Fibroblast of villous mesenchyme (primary cell): ENCODE measurements around the gene AMPD3. TPM values are rescaled to one million over a fixed set of nuclear protein-coding genes. Genes with fewer than 3 reads are reported as not detected.
A peak's percentile ranks its signal among the peaks of the same experiment; 100 is the strongest.

ENCODE experiments used
- DNase-seq: peaks from one replicate; pipeline ENCODE4 v3.0.0-alpha.2; 2010; ENCODE audit warnings: low read depth
- H3K4me3 ChIP-seq: 2 replicates; pipeline ENCODE4 v1.5.1; 2011; ENCODE audit warnings: low read depth, mild to moderate bottlenecking, low read length
- CTCF ChIP-seq: IDR thresholded peaks from 2 replicates; pipeline ENCODE4 v1.5.1; 2012; ENCODE audit warnings: low read depth, mild to moderate bottlenecking, low read length; ENCODE audit not compliant: insufficient read depth
- total RNA-seq: library from RNA; depleted of rRNA; stranded (reverse); fragments of >200 nt; gene quantifications from 2 replicates; pipeline ENCODE4 v1.2.3, GENCODE V29; 2012

The AMPD3 gene
- total RNA-seq, 1 donor = 22.9 TPM

- no peak for DNase-seq
- no peak for TF ChIP-seq CTCF
- H3K4me3 ChIP-seq = no peak overlapping the region
Observed at GRCh38 chr11:10519630-10520029, 64.6 kb downstream of the AMPD3 start.

- no peak for DNase-seq
Observed at GRCh38 chr11:10520562-10520961, 65.5 kb downstream of the AMPD3 start.

GRCh38 chr11:10522276-10522675 is 67.2 kb downstream of the AMPD3 start:
- H3K4me3 ChIP-seq = no peak overlapping the region
- no peak for TF ChIP-seq CTCF
- DNase-seq = no peak

More at GRCh38 chr11:10520562-10520961, 65.5 kb downstream of the AMPD3 start:
- TF ChIP-seq CTCF = no peak
- no peak overlapping the region for H3K4me3 ChIP-seq

- peak; percentile 16 for DNase-seq
- no peak for TF ChIP-seq CTCF
- H3K4me3 ChIP-seq = no peak overlapping the region
Observed at GRCh38 chr11:10522921-10523320, 67.9 kb downstream of the AMPD3 start.

- TF ChIP-seq CTCF = no peak
Observed at GRCh38 chr11:10524471-10524870, 69.4 kb downstream of the AMPD3 start.

GRCh38 chr11:10526974-10527918 is 72.2 kb downstream of the AMPD3 start:
- TF ChIP-seq CTCF = no peak

More at GRCh38 chr11:10524471-10524870, 69.4 kb downstream of the AMPD3 start:
- no peak overlapping the region for H3K4me3 ChIP-seq
- DNase-seq = no peak

More at GRCh38 chr11:10526974-10527918, 72.2 kb downstream of the AMPD3 start:
- DNase-seq = peak; percentile 31
- H3K4me3 ChIP-seq = no peak overlapping the region
